LNCaP clone FGC (cell line): ENCODE measurements around the gene MAPKAP1.

Experiments
- DNase-seq: peaks from one replicate; pipeline ENCODE4 v3.0.0-alpha.2; 2011; ENCODE audit warnings: low read depth
- H3K4me3 ChIP-seq: 2 replicates; pipeline ENCODE4 v1.5.1; 2011; ENCODE audit warnings: mild to moderate bottlenecking, low read depth, low read length, control low read depth
- TF ChIP-seq, protein P1 (sequence below): IDR thresholded peaks from 2 replicates; pipeline ENCODE4 v1.5.1; 2012; ENCODE audit warnings: mild to moderate bottlenecking; ENCODE audit not compliant: control insufficient read depth, insufficient read depth; ENCODE audit errors: extremely low read depth

The MAPKAP1 gene

GRCh38 chr9:125690679-125691078 is 16.3 kb downstream of the MAPKAP1 start:
- DNase-seq, result no peak
- H3K4me3 ChIP-seq, result no peak overlapping the region
- TF ChIP-seq, protein P1, sequence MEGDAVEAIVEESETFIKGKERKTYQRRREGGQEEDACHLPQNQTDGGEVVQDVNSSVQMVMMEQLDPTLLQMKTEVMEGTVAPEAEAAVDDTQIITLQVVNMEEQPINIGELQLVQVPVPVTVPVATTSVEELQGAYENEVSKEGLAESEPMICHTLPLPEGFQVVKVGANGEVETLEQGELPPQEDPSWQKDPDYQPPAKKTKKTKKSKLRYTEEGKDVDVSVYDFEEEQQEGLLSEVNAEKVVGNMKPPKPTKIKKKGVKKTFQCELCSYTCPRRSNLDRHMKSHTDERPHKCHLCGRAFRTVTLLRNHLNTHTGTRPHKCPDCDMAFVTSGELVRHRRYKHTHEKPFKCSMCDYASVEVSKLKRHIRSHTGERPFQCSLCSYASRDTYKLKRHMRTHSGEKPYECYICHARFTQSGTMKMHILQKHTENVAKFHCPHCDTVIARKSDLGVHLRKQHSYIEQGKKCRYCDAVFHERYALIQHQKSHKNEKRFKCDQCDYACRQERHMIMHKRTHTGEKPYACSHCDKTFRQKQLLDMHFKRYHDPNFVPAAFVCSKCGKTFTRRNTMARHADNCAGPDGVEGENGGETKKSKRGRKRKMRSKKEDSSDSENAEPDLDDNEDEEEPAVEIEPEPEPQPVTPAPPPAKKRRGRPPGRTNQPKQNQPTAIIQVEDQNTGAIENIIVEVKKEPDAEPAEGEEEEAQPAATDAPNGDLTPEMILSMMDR, result no peak

DNA sequence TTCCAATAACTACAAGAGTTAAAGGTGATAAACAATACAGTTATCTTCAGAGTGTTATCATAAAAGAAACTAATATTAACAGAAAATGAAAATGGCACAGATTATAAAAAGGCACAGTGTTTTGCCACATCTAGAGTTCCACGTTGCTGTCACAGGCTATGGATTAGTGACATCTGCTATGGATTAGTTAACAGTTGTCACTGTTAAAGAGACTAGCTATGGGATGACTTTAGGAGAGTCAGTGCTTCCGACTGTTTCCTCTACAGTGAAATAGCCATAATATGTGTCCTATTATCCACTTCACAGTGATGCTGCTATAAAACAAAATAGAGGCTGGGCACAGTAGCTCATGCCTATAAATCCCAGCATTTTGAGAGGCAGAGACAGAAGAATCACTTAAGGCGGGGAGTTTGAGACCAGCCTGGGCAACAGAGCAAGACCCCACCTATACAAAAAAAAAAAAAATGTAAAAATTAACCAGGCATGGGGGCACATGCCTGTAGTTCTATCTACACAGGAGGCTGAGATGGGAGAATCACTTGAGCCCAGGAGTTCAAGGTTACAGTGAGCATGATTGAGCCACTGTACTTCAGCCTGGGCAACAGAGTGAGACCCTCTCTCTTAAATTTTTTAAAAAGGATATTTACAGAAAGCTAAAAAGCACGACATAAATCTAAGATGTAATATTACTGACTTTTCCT is 19.7 kb downstream of the MAPKAP1 start:
- no peak for DNase-seq
- TF ChIP-seq, protein P1, result no peak
- H3K4me3 ChIP-seq, result no peak overlapping the region

GRCh38 chr9:125685167-125685566 is 21.8 kb downstream of the MAPKAP1 start:
- no peak overlapping the region for H3K4me3 ChIP-seq
- DNase-seq, result no peak
- TF ChIP-seq, protein P1, result no peak

DNA sequence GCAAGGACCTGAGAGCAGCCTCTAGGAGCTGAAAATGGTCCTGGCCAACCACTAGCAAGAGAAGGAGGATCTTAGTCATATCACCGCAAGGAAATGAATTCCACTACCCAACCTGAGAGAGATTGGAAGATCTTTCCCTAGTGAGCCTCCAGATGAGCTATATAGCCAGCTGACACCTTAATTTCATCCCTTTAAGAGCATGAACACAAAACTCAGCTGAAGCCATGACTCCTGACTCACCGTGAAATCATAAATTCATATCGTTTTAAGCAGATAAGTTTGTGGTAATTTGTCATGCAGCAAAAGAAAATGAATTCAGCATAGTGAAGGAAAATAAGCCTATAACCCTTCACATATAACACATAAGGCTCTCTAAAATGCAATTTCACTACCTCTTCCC is 23.5 kb downstream of the MAPKAP1 start:
- no peak for DNase-seq
- TF ChIP-seq, protein P1, result no peak

GRCh38 chr9:125682340-125682739 is 24.7 kb downstream of the MAPKAP1 start:
- TF ChIP-seq, protein P1, result no peak
- no peak for DNase-seq
- H3K4me3 ChIP-seq, result no peak overlapping the region

More for the DNA sequence above, 23.5 kb downstream of the MAPKAP1 start:
- no peak overlapping the region for H3K4me3 ChIP-seq

DNA sequence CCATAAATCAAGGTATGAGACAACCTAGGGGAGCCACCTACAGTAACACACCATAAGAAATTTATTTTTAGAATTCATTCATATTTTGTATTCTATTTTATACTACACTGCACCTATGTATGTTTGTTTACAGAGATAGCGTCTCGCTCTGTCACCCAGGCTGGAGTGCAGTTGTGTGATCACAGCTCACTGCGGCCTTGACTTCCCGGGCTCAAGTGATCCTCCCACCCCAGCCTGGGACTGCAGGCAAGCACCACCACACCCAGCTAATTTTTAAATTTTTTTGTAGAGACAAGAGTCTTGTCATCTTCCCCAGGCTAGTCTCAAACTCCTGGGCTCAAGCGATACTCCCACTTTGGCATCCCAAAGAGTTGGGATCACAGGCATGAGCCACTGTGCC is 25.4 kb downstream of the MAPKAP1 start:
- DNase-seq, result no peak
- TF ChIP-seq, protein P1, result no peak
- no peak overlapping the region for H3K4me3 ChIP-seq

- TF ChIP-seq, protein P1, result no peak
- DNase-seq, result no peak
- no peak overlapping the region for H3K4me3 ChIP-seq
Observed at GRCh38 chr9:125681086-125681622, 25.9 kb downstream of the MAPKAP1 start.
